Suprapubic skin (tissue), 4 donors: Measurements from ENCODE around the gene EEPD1. TPM values are rescaled to one million over a fixed set of nuclear protein-coding genes. Genes with fewer than 3 reads are reported as not detected.
A peak's percentile ranks its signal among the peaks of the same experiment; 100 is the strongest.

Source experiments
- DNase-seq, 2 donors: peaks; one replicate each; pipeline ENCODE4 v3.0.0-alpha.2; 2019; ENCODE audit warnings: low spot score in 2 of 2
- H3K27ac ChIP-seq: fragments of 200-600 bp; sonication (generic); one replicate; pipeline ENCODE4 v1.5.1; 2019
- H3K27me3 ChIP-seq: fragments of 200-600 bp; sonication (generic); one replicate; pipeline ENCODE4 v1.5.1; 2019
- H3K36me3 ChIP-seq: fragments of 200-600 bp; sonication (generic); one replicate; pipeline ENCODE4 v1.5.1; 2019
- H3K4me1 ChIP-seq: fragments of 200-600 bp; sonication (generic); one replicate; pipeline ENCODE4 v1.5.1; 2019
- H3K4me3 ChIP-seq: fragments of 200-600 bp; sonication (generic); one replicate; pipeline ENCODE4 v1.5.1; 2019; ENCODE audit warnings: mild to moderate bottlenecking
- H3K9me3 ChIP-seq: fragments of 200-600 bp; sonication (generic); one replicate; pipeline ENCODE4 v1.5.1; 2019
- CTCF ChIP-seq, 2 donors: fragments of 200-600 bp in 1 of 2; fragments of 450-650 bp in 1 of 2; sonication (generic) in 1 of 2; IDR thresholded peaks; one replicate each; pipeline ENCODE4 v1.5.1; 2016 to 2019; ENCODE audit warnings: antibody characterized with exemption in 2 of 2, mild to moderate bottlenecking in 1 of 2, moderate library complexity in 1 of 2
- EP300 ChIP-seq: sonication (generic); formaldehyde crosslinking; IDR thresholded peaks from one replicate; pipeline ENCODE4 v1.6.1; 2017; ENCODE audit warnings: antibody characterized with exemption
- POLR2A ChIP-seq, 2 donors: fragments of 450-650 bp; IDR thresholded peaks; one replicate each; pipeline ENCODE4 v1.6.1; 2017; ENCODE audit warnings: antibody characterized with exemption in 2 of 2, mild to moderate bottlenecking in 2 of 2, moderate library complexity in 2 of 2
- POLR2AphosphoS5 ChIP-seq, 3 donors: sonication (generic); formaldehyde crosslinking; IDR thresholded peaks; one replicate each; pipeline ENCODE4 v1.6.1; 2017; ENCODE audit warnings: antibody characterized with exemption in 3 of 3
- WGBS: methylation state at CpG from one replicate; pipeline ENCODE4 v1.1.5; 2018; 5-methylcytosine and 5-hydroxymethylcytosine counted together
- total RNA-seq, 4 donors: library from RNA; depleted of rRNA; stranded (reverse); fragments of >200 nt; gene quantifications; one replicate each; pipeline ENCODE4 v1.1.0, GENCODE V29; 2016

Gene EEPD1
- total RNA-seq, 4 donors from 2014 or later = 11.7 to 18.2 (median 16.1) TPM

DNA sequence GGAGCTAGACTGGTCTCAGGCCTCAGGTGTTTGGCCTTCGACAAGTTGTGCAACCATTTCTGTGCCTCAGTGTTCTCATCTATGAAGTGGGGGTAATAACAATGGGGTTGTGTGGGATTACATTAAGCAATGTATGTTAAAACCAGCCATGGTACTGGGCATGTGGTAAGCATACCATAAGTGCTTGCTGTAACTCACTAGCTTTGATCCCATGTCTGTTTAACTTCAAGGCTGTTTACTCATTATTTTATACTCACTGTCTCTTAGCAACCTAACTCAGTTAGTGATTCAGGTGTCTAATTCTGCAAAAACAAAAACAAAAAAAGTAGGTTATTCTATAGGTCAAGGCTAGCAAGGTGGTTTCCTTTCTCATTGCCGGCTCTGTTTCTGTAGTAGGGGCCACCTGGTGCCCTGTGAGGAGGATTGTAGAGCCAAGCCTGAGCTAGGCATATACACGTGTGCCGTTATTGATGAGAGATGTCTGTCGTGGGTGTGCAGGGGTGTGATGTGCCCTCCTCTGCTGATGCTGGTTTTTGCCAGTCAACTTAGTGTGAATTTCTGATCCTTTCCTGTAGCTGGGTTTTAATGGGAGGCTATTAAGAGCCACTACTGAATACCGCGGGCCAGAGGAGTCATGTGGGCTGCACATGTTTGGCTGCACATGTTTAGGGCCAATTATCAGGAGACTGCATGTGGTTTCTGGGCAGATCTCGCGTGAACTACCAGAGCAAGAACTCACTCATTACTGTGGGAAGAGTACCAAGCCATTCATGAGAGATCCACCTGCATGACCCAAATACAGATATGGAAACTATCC, 56.2 kb downstream of the EEPD1 start:
- H3K9me3 ChIP-seq = no peaks in the 10 kb centered on the region
- no peak for DNase-seq
- no peaks in the 10 kb centered on the region for H3K36me3 ChIP-seq
- no peaks in the 10 kb centered on the region for H3K27me3 ChIP-seq
- WGBS = 64% methylated on average over 7 of the region's 9 CpGs
- peaks cover 31% of the 10 kb centered on the region for H3K4me1 ChIP-seq
- no peak overlapping the region for H3K4me3 ChIP-seq
- no peak overlapping the region for H3K27ac ChIP-seq
- TF ChIP-seq EP300 (no peak), POLR2A (IDR thresholded peaks at IDR 0.05) (no peak), POLR2AphosphoS5 (IDR thresholded peaks at IDR 0.05) (no peak), CTCF (IDR thresholded peaks at IDR 0.05) (no peak)

DNA sequence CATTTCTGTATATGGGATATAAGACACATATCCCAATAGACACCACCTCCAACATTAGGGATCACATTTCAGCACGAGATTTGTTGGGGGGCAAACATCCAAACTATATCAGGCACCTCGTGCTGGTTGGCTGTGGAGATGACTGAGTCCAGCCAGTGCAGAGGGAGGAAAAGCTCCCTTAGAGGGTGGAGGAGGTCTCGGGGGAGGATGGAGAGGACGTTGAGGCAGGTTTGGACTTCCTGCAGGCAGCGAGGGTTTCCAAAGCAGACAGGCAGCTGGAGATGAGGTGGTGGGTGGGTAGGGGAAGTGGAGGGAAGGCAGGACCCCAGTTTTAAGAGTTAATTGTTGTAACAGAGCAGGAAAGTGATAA, 56.7 kb downstream of the EEPD1 start:
- no peak for DNase-seq

DNA sequence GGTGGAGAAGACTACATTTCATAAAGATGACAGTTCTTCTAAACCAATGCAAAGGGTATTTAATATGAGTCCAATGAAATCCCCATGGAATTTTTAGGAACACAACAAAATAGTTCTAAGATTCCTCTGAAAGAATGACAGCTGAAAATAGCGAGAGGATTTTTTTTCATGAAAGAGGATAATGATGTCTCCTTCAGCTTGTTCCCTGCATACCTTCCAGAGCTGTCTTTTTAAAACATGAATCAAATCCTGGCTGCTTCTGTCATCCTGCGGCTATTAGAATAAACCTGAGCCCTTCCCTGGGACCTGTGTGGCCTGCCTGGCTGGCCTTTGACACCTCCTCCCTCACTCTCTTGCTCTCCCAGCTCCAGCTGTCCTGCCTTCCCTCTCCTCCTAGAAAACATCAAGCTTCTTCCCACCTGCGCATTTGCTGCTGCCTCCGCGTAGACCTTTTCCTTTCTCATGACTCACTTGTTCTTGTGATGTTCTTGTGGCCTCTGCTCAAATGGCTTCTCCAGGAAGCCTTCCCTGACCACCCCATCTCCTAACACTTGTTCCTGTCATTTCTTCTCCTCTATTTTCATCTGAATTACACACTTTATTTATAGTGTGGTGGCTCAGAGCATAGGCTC, 57.4 kb downstream of the EEPD1 start:
- H3K4me1 ChIP-seq = peaks cover 31% of the 10 kb centered on the region
- no peak for DNase-seq
- H3K4me3 ChIP-seq = no peak overlapping the region
- WGBS = 81% methylated on average over 5 of the region's 5 CpGs
- H3K9me3 ChIP-seq = no peaks in the 10 kb centered on the region
- H3K36me3 ChIP-seq = no peaks in the 10 kb centered on the region
- H3K27me3 ChIP-seq = no peaks in the 10 kb centered on the region
- no peak overlapping the region for H3K27ac ChIP-seq
- TF ChIP-seq CTCF (IDR thresholded peaks at IDR 0.05) = no peak

More for the DNA sequence above, 56.7 kb downstream of the EEPD1 start:
- H3K4me3 ChIP-seq = no peak overlapping the region
- H3K27ac ChIP-seq = no peak overlapping the region
- TF ChIP-seq POLR2AphosphoS5 (IDR thresholded peaks at IDR 0.05) (no peak), EP300 (no peak), CTCF (IDR thresholded peaks at IDR 0.05) (no peak), POLR2A (IDR thresholded peaks at IDR 0.05) (no peak)
- 62% methylated on average over 5 of the region's 5 CpGs for WGBS
- peaks cover 31% of the 10 kb centered on the region for H3K4me1 ChIP-seq
- H3K36me3 ChIP-seq = no peaks in the 10 kb centered on the region
- no peaks in the 10 kb centered on the region for H3K9me3 ChIP-seq
- H3K27me3 ChIP-seq = no peaks in the 10 kb centered on the region

- H3K27me3 ChIP-seq = no peaks in the 10 kb centered on the region
- no peak overlapping the region for H3K4me3 ChIP-seq
- 59% methylated on average over 12 of the region's 23 CpGs for WGBS
- DNase-seq = no peak
- H3K9me3 ChIP-seq = no peaks in the 10 kb centered on the region
- peaks cover 10% of the 10 kb centered on the region for H3K4me1 ChIP-seq
- TF ChIP-seq EP300 (peak; percentile 29), POLR2AphosphoS5 (IDR thresholded peaks at IDR 0.05) (no peak), CTCF (IDR thresholded peaks at IDR 0.05) (no peak), POLR2A (IDR thresholded peaks at IDR 0.05) (no peak)
- H3K36me3 ChIP-seq = no peaks in the 10 kb centered on the region
- peak overlapping the region; percentile 34 for H3K27ac ChIP-seq
Observed at GRCh38 chr7:36214608-36215456, 61.8 kb downstream of the EEPD1 start.

DNA sequence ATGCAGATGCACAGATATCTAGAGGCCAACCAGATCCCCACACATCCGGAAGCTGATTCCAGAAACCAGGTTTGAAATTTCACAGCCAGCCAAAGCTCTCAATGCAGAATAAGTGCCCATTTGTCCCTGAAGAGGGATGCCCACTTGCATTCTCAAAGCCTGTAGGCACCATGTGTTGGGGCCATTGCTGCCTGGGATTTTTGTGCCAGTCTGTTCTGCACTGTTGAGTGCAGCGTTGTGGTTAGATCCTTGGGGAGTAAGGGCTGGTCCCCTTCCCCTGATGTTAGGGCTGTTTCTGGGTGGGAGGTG, 62.4 kb downstream of the EEPD1 start:
- Histone ChIP-seq H3K9me3 (no peaks in the 10 kb centered on the region), H3K27me3 (no peaks in the 10 kb centered on the region), H3K4me3 (no peak overlapping the region), H3K36me3 (no peaks in the 10 kb centered on the region), H3K27ac (no peak overlapping the region), H3K4me1 (peaks cover 6% of the 10 kb centered on the region)
- 95% methylated on average over 2 of the region's 2 CpGs for WGBS
- no peak for TF ChIP-seq EP300
- TF ChIP-seq POLR2A (IDR thresholded peaks at IDR 0.05) = no peak
- no peak for TF ChIP-seq CTCF (IDR thresholded peaks at IDR 0.05)
- no peak for TF ChIP-seq POLR2AphosphoS5 (IDR thresholded peaks at IDR 0.05)
- peak in 1 of 2 donors; percentile 8 for DNase-seq
